AG08395 (cell line): ENCODE measurements around the gene GPC5.

ENCODE experiments used
- DNase-seq: peaks from one replicate; pipeline ENCODE4 v3.0.0; 2012; ENCODE audit warnings: mixed read lengths, low spot score

The GPC5 gene

DNA sequence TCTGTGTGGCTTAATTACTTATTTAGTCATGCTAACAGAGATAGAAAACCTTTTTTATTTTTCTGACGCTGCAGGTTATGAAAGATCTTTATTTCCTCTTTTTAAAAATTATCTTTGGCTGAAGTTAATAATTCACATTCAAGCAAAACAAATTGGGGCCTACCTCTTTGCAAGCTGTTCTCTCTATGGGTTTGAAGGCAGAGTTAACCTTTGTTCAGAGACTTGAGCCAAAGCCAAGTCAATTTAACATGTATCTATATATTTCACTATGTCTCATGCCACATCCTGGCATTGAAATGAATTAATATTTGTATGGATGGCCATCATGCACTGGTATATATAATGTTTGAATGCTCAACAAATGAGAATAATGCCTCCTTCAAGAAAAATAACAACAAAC is 1150.9 kb downstream of the GPC5 start:
- DNase-seq, result no peak

- DNase-seq, result no peak
Observed at GRCh38 chr13:92553470-92554114, 1155.2 kb downstream of the GPC5 start.

DNA sequence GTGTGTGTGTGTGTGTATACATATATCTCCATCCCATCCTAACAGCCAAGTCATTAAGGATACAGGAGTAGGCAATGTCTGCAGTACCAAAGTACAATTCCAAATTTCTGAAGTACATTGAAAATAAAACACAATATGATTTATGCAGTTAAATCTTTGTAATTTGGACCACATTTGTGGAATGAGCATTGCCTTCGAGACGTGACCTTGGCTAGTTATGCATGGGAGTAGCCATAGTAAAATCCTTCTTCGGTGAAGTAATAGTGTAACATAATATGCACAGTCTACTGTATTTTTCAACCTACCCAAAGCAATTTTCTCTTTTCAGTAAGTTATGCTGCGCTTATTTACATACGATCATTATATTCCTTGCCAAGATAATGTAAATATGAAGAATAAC is 1162.5 kb downstream of the GPC5 start:
- no peak for DNase-seq

GRCh38 chr13:92564942-92565341 is 1166.5 kb downstream of the GPC5 start:
- no peak for DNase-seq

DNA sequence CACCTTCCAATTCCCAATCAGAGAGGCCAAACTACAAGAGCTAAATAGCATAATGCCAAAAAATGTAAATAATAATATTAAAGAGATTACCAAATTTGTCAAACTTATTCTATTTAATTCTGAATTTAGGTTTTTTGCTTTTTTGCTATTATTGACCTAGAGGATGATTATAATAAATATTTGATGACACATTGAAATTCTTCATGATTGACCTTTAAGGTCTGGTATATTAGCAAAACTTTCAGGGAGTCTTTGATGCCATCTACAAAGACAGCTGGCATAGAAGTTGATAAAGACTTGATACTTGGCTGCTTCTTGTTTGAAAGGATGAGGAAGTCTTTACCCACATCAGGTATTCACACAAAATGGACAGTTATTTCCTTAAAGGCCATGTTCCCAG is 1168.3 kb downstream of the GPC5 start:
- no peak for DNase-seq

DNA sequence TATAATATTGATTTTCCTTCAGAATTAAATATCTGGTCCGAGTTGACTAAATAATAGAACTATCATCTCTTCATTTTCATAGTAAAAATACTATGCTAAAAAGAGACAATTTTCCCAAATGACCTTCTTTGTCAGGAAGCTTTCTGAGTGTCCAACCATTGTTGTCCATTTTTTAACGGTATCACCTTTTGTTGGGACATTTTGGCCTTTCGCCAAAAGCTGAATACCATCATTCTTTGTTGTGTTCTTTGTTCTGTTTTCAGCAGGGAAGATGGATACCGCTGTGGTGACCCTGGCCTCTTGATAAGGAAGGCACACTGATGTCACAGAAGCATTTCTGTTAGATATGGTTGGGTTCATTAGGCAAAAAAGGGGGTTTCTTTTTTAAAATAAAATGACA is 1173.8 kb downstream of the GPC5 start:
- no peak for DNase-seq

- DNase-seq, result no peak
Observed at GRCh38 chr13:92573467-92574057, 1175.1 kb downstream of the GPC5 start.

DNA sequence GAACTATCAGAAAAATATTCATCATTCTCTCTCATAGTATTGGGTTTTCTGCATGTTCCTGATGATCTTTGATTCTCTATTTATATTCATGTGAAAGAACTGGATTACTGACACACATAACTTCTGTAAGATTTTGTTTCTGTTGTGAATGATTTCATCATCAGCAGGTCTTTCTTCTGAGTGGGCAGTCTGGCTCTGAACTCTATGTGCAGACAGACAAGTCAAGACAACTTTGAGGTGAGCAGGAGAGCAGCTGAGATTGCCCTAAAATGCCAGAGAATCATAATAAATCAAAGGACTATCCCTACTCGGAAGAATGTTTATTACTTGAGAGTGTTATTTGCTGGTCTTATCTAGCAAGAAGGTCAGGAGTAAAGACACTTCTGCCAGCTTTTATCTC is 1176.1 kb downstream of the GPC5 start:
- no peak for DNase-seq

DNA sequence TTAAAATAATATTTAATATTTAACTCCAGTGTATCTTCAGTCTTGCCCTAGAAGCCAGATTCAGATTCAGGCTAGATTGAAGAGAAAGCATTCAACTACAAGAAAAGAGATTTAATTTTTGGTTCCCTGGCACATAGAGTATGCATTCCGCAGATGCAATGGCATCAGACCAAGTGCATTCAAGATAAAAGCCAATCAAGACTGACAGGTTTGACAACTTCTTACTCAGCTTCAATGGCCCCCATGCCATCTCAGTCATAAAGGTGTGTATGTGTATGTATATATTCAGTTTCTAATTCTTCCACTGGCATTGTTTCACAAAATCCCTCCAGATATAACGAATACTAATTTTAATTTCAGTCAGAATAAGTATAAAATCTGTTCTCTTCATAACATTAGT is 1177.4 kb downstream of the GPC5 start:
- no peak for DNase-seq

GRCh38 chr13:92578358-92578757 is 1179.9 kb downstream of the GPC5 start:
- no peak for DNase-seq

DNA sequence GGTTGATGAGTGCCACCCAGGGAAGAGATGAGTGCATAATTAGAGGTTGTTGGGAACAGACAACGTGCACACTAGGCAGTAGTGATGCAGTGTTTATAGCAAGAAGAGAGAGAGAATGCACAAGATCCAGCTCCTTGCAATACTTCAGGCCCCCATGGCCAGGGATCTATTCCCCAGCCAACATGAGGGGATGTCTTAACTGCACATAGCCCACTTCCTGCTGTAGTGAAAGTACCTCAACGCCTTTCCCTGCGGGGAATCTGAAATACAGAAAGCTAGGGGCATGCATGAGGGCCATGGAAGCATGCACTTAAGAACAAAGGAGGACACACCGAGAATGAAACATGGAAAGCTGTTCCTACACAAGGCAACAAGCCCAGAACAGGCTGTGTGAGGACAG is 1191.5 kb downstream of the GPC5 start:
- no peak for DNase-seq

GRCh38 chr13:92590503-92590908 is 1192.1 kb downstream of the GPC5 start:
- no peak for DNase-seq

DNA sequence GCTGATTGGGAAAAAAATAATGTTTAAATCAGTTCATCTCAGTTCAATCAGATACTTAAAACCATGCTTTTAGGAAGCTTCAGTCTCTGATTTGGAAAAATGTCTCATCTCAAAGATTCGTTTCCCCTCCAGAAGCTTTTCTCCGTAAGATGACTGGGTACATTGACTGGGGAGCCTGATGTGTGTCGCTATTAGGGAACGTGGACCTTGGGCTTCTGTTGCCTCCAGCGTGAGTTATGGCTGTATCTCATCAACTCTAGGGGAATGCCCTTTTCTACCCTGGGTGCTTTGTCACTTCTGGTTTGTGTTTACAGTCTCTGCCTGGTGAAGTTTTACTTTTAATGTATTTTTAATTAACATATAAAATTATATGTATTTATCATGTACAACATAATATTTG is 1192.7 kb downstream of the GPC5 start:
- DNase-seq, result no peak

DNA sequence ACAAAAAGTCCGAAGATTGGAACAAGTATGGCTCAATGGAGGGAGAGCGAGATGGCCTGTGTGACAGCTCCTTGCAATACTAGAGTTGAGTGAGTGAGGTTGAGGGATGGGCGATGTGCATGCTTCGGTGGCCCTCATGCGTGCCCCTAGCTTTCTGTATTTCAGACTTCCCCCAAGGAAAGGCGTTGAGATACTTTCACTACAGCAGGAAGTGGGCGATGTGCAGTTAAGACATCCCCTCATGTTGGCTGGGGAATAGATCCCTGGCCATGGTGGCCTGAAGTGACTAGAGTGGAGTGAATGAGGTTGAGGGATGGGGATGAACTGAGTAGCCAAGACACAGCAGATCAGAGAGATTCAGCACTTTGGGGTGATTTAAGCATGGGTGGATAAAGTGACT is 1194.3 kb downstream of the GPC5 start:
- DNase-seq, result no peak

DNA sequence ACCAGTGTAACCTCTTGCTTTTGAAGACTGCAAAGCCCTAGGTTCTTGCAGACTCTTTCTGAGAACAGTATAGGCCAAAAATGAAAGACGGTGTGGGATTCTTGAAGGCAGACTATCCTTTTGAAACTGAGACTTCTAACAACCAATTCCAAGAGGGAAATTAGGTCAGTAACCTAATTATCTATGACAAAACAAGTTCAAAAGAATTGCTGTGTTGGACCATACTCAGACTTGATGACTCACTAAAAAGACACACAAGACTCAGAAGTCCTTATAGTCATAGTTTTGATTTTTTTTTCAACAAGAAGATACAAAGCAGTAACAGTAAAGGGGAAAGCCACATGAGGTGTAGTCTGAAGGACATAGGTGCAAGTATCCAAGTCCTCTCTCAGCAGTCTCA is 1204.1 kb downstream of the GPC5 start:
- DNase-seq, result no peak

GRCh38 chr13:92609376-92609775 is 1211.0 kb downstream of the GPC5 start:
- no peak for DNase-seq

DNA sequence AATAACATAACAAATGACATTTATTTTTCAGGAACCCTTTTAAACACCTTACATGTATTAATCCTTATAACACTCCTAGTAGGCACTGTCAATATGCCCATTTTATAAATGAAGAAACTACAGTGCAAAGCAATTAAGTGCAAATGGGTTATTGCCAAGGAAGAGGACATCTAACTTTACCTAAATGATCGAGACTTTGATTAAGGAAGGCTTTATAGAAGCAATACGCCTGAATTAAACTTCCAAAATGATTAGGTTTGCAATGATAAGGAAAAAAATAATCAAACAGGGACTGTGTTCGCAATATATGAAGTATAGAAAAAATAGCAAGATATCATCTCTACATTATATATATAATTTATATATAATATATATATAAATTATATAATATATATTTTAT is 1214.5 kb downstream of the GPC5 start:
- no peak for DNase-seq

DNA sequence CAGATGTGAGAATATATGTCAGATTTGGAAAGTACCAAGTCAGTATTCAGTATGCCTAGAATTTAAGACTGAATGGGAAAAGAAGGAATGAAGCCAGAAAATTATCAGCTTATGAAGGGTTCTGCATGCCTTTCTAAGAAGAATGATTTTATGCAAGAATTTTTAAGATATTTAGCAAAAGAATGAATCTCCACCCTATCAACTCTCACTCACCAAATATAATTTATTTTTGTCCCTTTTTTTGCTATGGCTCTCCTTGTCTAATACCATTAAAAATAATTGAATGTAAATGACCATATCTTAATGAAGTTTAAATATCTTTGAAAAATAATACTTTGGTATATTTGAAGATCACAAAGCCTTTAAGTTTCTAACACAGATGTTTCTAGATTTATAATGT is 1215.5 kb downstream of the GPC5 start:
- no peak for DNase-seq

- no peak for DNase-seq
Observed at GRCh38 chr13:92621985-92622384, 1223.6 kb downstream of the GPC5 start.

- no peak for DNase-seq
Observed at GRCh38 chr13:92622905-92623304, 1224.5 kb downstream of the GPC5 start.

- DNase-seq, result no peak
Observed at GRCh38 chr13:92626274-92626673, 1227.9 kb downstream of the GPC5 start.

GRCh38 chr13:92640936-92641335 is 1242.5 kb downstream of the GPC5 start:
- no peak for DNase-seq

- no peak for DNase-seq
Observed at GRCh38 chr13:92649140-92649813, 1250.9 kb downstream of the GPC5 start.

DNA sequence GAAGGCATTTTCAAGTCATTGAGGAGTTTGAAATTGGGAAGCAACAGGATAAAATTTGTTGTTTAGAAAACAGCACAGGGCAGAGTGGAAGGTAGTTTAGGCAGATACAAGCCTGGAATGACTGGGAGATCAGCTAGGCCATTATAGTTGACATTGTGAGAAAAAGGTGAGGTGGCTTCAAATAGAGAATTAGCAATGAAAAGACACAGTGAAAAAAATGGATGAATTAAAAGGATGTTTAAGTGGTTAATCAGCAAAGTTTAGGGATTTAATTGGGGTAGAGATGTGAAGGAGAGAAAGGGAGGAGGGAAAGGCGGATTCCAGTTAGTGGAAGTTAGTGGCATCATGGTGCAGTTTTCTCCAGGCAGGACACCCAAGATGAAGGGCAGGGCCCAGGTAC is 1257.7 kb downstream of the GPC5 start:
- no peak for DNase-seq
